Measurements from ENCODE around the gene KIAA0319L. TPM values are rescaled to one million over a fixed set of nuclear protein-coding genes. Genes with fewer than 3 reads are reported as not detected.

The KIAA0319L gene
- total RNA-seq, 6 experiments from 2014 or later, result 30.5 to 39.0 (median 31.8) TPM

DNA sequence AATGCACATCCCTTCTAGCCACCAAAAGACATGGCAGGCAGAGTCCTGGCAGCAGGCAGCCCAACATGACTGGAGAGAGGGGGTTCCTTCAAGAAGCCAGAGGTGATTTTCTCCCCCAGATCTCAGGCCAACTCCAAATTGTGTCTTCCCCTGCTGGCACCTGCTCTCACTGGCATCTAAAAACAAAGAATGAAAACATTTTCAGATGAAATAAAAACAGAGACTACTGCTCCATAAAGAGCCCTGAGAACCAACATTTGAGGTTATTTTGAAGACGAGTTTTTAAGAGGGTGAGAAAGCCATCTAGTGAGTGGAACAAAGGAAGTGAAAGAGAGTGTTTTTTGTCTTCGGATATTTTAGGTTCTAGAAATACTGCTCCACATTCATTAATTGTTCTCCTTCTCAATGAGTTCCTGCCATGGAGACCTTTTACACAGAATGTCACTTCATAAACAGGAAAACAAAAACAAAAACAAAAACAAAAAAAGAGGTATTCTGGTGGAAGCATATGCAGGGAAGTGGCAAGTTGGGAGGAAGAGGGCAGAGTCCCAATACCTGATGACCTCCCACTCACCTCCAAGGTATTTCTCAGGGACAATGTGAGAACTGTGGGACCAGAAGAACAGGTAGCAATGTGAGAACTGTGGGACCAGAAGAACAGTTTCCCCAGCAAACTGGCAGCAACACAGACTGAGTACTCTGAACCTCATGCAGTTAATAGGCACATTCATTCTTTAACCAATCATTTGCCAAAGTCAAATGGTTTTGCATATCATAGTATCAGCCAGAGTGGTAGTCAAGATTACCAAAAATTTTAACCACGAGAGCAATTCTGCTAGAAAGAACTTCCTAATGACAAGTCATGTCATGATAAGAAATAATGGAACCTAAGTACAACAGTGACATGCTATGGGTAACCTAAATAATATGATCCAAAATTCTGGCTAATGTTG lies 50.0 kb downstream of the KIAA0319L start:
- Mint-ChIP-seq H3K9me3 (no peaks in the 10 kb centered on the region), H3K4me3 (no peak overlapping the region), H3K27me3 (ENCODE audit: insufficient read depth) (no peaks in the 10 kb centered on the region), H3K36me3 (ENCODE audit: low read depth) (0 out of 2 replicates have a peak, but pooled peaks cover 5% of the 10 kb centered on the region), H3K4me1 (ENCODE audit: low read depth) (peaks cover 31% of the 10 kb centered on the region), H3K27ac (peak overlapping the region; percentile 54; the same call in 1 of the 2 replicates)
- DNase-seq, result no peak
- TF ChIP-seq, protein P1, sequence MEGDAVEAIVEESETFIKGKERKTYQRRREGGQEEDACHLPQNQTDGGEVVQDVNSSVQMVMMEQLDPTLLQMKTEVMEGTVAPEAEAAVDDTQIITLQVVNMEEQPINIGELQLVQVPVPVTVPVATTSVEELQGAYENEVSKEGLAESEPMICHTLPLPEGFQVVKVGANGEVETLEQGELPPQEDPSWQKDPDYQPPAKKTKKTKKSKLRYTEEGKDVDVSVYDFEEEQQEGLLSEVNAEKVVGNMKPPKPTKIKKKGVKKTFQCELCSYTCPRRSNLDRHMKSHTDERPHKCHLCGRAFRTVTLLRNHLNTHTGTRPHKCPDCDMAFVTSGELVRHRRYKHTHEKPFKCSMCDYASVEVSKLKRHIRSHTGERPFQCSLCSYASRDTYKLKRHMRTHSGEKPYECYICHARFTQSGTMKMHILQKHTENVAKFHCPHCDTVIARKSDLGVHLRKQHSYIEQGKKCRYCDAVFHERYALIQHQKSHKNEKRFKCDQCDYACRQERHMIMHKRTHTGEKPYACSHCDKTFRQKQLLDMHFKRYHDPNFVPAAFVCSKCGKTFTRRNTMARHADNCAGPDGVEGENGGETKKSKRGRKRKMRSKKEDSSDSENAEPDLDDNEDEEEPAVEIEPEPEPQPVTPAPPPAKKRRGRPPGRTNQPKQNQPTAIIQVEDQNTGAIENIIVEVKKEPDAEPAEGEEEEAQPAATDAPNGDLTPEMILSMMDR (IDR thresholded peaks at IDR 0.05), result no peak

DNA sequence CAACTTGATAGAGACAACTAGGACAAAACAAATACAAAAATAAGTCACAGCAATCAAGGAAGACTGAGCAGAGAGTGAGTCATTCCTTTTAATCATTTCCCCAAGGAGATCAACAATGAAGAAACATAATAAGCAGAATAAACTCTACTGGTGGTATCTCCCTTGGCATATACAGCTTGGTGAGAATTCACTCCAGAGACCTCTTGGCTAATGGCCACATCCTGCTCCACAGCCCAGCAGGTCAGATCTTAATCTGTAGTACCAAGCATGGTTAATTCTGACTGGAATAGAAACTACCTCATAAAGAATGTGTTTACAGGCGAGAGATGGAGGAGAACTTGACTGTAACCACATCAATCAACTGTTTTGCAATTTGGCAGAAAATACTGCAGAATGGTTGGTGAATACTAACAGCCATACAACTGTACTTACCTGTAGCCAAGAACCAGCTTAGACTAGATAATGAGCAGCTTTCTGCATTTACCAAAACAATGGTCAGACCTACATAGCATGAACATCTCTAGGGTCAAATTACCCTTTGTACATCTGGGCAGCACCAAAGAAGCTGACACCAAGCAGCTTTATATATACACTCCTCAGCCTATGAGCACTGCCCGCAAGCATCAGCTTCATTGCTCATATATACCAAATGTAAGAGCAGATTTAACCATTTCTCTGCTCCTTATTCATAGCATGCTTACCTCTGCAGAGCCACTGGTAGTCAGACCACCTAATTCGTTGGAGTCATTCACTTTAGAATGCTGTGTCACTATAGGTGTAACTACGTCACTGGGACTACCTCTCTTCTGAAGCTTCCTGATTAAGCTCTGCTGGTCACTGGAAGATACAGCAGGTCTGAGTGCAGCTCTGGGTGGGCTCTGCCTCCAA lies 51.0 kb downstream of the KIAA0319L start:
- no peaks in the 10 kb centered on the region for H3K9me3 Mint-ChIP-seq
- H3K27ac Mint-ChIP-seq, result peak overlapping the region; percentile 54
- H3K4me1 Mint-ChIP-seq (ENCODE audit: low read depth), result peaks cover 31% of the 10 kb centered on the region
- TF ChIP-seq, protein P1 (IDR thresholded peaks at IDR 0.05), result no peak
- H3K36me3 Mint-ChIP-seq (ENCODE audit: low read depth), result 0 out of 2 replicates have a peak, but pooled peaks cover 5% of the 10 kb centered on the region
- no peak overlapping the region for H3K4me3 Mint-ChIP-seq
- no peaks in the 10 kb centered on the region for H3K27me3 Mint-ChIP-seq (ENCODE audit: insufficient read depth)
- peak; percentile 93 for DNase-seq

DNA sequence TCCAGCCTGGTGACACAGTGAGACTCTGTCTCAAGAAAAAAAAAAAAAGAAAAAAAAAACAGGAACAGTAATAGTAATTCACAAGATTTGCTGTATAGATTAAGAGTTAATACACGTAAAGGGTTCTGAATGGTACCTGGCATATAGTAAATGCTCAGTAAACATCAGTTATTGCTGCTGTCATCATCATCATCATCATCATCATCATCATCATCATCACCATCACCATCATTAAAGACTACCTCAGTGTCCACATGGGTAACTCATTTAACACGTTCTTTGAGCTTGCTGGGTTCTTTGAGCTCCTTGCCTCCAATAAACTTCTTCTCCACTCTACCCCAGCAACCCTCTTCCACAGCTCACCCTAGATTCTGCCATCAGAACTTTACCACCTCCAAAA lies 55.0 kb downstream of the KIAA0319L start:
- Mint-ChIP-seq H3K27ac (no peak overlapping the region), H3K36me3 (ENCODE audit: low read depth) (peaks cover 8% of the 10 kb centered on the region; the same call in 1 of the 2 replicates), H3K27me3 (ENCODE audit: insufficient read depth) (no peaks in the 10 kb centered on the region), H3K9me3 (no peaks in the 10 kb centered on the region), H3K4me3 (no peak overlapping the region), H3K4me1 (ENCODE audit: low read depth) (peaks cover 28% of the 10 kb centered on the region)
- TF ChIP-seq, protein P1 (IDR thresholded peaks at IDR 0.05), result no peak
- no peak for DNase-seq

DNA sequence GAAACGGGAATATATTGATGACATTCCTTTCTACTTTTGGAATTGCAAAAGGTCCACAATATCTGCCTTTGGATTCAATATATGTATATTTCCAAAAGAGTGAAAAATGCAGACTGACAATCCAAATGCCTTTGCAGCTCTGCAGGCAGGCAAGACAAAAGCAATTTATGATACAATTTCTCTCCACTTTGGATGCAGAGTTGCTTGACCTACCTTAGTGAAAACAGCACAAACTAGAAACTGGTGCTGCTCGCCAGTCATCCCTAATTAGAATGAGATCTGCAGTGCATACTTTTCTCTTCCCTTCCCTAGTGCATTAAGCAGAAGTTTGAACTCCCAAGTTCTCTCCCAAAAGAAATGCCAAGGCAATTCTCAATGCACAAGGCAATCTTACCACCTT lies 56.8 kb downstream of the KIAA0319L start:
- H3K4me1 Mint-ChIP-seq (ENCODE audit: low read depth), result peaks cover 10% of the 10 kb centered on the region
- no peak overlapping the region for H3K4me3 Mint-ChIP-seq
- DNase-seq, result no peak
- TF ChIP-seq, protein P1 (IDR thresholded peaks at IDR 0.05), result no peak
- peaks cover 8% of the 10 kb centered on the region; the same call in 1 of the 2 replicates for H3K36me3 Mint-ChIP-seq (ENCODE audit: low read depth)
- H3K9me3 Mint-ChIP-seq, result no peaks in the 10 kb centered on the region
- no peaks in the 10 kb centered on the region for H3K27me3 Mint-ChIP-seq (ENCODE audit: insufficient read depth)
- H3K27ac Mint-ChIP-seq, result no peak overlapping the region

DNA sequence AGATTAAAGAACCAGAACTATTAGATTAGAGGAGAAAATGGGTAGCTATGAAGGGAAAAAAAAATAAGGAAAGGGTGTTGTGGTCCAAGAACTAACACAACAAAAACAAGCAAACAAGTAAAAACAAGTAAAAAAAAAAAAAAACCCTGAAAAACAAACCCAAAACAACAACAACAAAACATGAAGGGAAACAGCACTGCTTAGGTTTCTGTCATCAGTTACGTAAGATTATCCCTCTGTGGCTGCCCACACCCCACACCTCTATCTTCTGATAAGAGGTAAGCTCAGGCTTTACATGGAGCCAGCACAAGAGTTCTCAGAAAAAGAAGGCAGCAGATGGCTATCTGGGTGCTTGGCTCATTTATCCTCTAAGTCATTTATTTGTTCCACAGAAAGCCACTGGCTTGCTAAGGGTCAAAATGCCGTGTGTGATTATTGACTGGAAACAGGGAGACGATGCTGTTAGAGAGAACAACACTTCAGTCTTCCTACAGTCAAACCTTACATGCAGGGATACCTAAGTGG lies 57.5 kb downstream of the KIAA0319L start:
- Mint-ChIP-seq H3K4me1 (ENCODE audit: low read depth) (peaks cover 2% of the 10 kb centered on the region; the same call in 1 of the 2 replicates), H3K9me3 (no peaks in the 10 kb centered on the region), H3K36me3 (ENCODE audit: low read depth) (peaks cover 8% of the 10 kb centered on the region; the same call in 1 of the 2 replicates), H3K4me3 (no peak overlapping the region), H3K27ac (no peak overlapping the region), H3K27me3 (ENCODE audit: insufficient read depth) (no peaks in the 10 kb centered on the region)
- no peak for DNase-seq
- TF ChIP-seq, protein P1 (IDR thresholded peaks at IDR 0.05), result no peak

All from HFFc6 (cell line).